K562 (cell line): ENCODE measurements around the gene PDE6G. TPM values are rescaled to one million over a fixed set of nuclear protein-coding genes. Genes with fewer than 3 reads are reported as not detected.

ENCODE experiments used
- CEBPB ChIP-seq: fragments of 450-650 bp; IDR thresholded peaks from 2 replicates; pipeline ENCODE4 v1.6.1; 2016; ENCODE audit warnings: missing genetic modification characterization, missing compliant biosample characterization
- DMBX1 ChIP-seq: fragments of 250-450 bp; sonication (Bioruptor Pico); IDR thresholded peaks from 2 replicates; pipeline ENCODE4 v1.8.0; 2022; ENCODE audit warnings: inconsistent platforms, mild to moderate bottlenecking, moderate library complexity, borderline replicate concordance
- GABPA ChIP-seq: fragments of 200-800 bp; sonication (Bioruptor generic); conservative IDR thresholded peaks from 2 replicates; pipeline ENCODE4 v1.6.1; 2016; ENCODE audit warnings: low read depth, missing genetic modification characterization, missing compliant biosample characterization
- GTF2A2 ChIP-seq: IDR thresholded peaks from 2 replicates; pipeline ENCODE4 v1.6.1; 2016; ENCODE audit warnings: mild to moderate bottlenecking, missing genetic modification characterization, missing compliant biosample characterization
- HOXB6 ChIP-seq: fragments of 250-450 bp; sonication (Bioruptor Pico); IDR thresholded peaks from 2 replicates; pipeline ENCODE4 v1.5.1; 2022; ENCODE audit warnings: mild to moderate bottlenecking, borderline replicate concordance
- IRF2 ChIP-seq: sonication (generic); formaldehyde crosslinking; IDR thresholded peaks from 2 replicates; pipeline ENCODE4 v1.8.1; 2022; ENCODE audit warnings: mild to moderate bottlenecking, missing genetic modification reagents
- MAZ ChIP-seq, 2 experiments: fragments of 450-650 bp in 1 of 2; sonication (generic) in 1 of 2; formaldehyde crosslinking; IDR thresholded peaks in 1 of 2; conservative IDR thresholded peaks in 1 of 2; 2 replicates each; pipeline versions ENCODE4 v1.4.0 to v1.5.0; 2020; ENCODE audit warnings: mild to moderate bottlenecking in 1 of 2, missing genetic modification reagents in 1 of 2
- MIER1 ChIP-seq: fragments of 450-650 bp; IDR thresholded peaks from 2 replicates; pipeline ENCODE4 v1.6.1; 2016; ENCODE audit warnings: antibody characterized with exemption, mild to moderate bottlenecking, low read depth
- NR2C1 ChIP-seq, 2 experiments: fragments of 450-650 bp; IDR thresholded peaks; 2 replicates each; pipeline ENCODE4 v1.6.1; 2017; ENCODE audit warnings: mild to moderate bottlenecking in 2 of 2, antibody characterized with exemption in 1 of 2, inconsistent platforms in 1 of 2, missing compliant biosample characterization in 1 of 2, missing genetic modification characterization in 1 of 2
- PHF20 ChIP-seq: fragments of 450-650 bp; IDR thresholded peaks from 2 replicates; pipeline ENCODE4 v1.6.1; 2018; ENCODE audit not compliant: partially characterized antibody
- SAFB2 ChIP-seq: fragments of 200-400 bp; formaldehyde crosslinking; IDR thresholded peaks from 2 replicates; pipeline ENCODE4 v1.6.1; 2018; ENCODE audit warnings: borderline replicate concordance, low read length, low read depth, moderate library complexity; ENCODE audit not compliant: severe bottlenecking
- ZBTB33 ChIP-seq: sonication (generic); formaldehyde crosslinking; IDR thresholded peaks from 2 replicates; pipeline ENCODE4 v1.8.1; 2023; ENCODE audit warnings: mild to moderate bottlenecking, missing genetic modification reagents
- ZC3H4 ChIP-seq: sonication (generic); formaldehyde crosslinking; IDR thresholded peaks from 2 replicates; pipeline ENCODE4 v1.9.0; 2021; ENCODE audit warnings: missing genetic modification reagents, borderline replicate concordance
- ZKSCAN8 ChIP-seq: fragments of 200-800 bp; sonication (Bioruptor generic); IDR thresholded peaks from 2 replicates; pipeline ENCODE4 v1.6.1; 2016; ENCODE audit warnings: missing genetic modification characterization, missing compliant biosample characterization
- ZNF24 ChIP-seq: fragments of 450-650 bp; IDR thresholded peaks from 2 replicates; pipeline ENCODE4 v1.6.1; 2016
- ZNF316 ChIP-seq: fragments of 450-650 bp; IDR thresholded peaks from 2 replicates; pipeline ENCODE4 v1.6.1; 2016
- ZNF347 ChIP-seq: fragments of 450-650 bp; formaldehyde crosslinking; IDR thresholded peaks from 2 replicates; pipeline ENCODE4 v1.4.0; 2020; ENCODE audit warnings: low read depth, mild to moderate bottlenecking, moderate library complexity
- ZNF695 ChIP-seq: fragments of 450-650 bp; formaldehyde crosslinking; IDR thresholded peaks from 2 replicates; pipeline ENCODE4 v1.4.0; 2020; ENCODE audit warnings: mild to moderate bottlenecking, moderate library complexity
- polyA plus RNA-seq, 8 experiments: library from polyadenylated mRNA; depleted of rRNA in 4 of 8; stranded (reverse) in 5 of 8; unstranded in 3 of 8; fragments of >200 nt; fragmentation: Nextera tagmentation in 2 of 8; fragmentation: Illumina TruSeq in 1 of 8; extraction: Ambion mirVana in 2 of 8; extraction: Trizol in 1 of 8; gene quantifications; 2 replicates each; pipeline versions ENCODE4 v1.2.1 to v1.2.3, GENCODE V29; 2011 to 2014; ENCODE audit warnings: inconsistent platforms in 1 of 8, missing spikeins in 1 of 8
- total RNA-seq, 7 experiments: library from RNA; depleted of rRNA in 6 of 7; stranded (reverse); fragments of >200 nt in 6 of 7; fragmentation: Illumina TruSeq in 2 of 7; extraction: Trizol in 2 of 7; gene quantifications; 2 replicates each; pipeline versions ENCODE4 v1.2.1 to v1.2.3, GENCODE V29; 2011 to 2021; ENCODE audit warnings: low replicate concordance in 1 of 7
- TF ChIP-seq, protein P1 (sequence below): fragments of 450-650 bp; formaldehyde crosslinking; IDR thresholded peaks from 2 replicates; pipeline ENCODE4 v1.4.0; 2022; ENCODE audit warnings: missing genetic modification characterization
- TF ChIP-seq, protein P2 (sequence below): fragments of 250-450 bp; sonication (Bioruptor Pico); IDR thresholded peaks from 2 replicates; pipeline ENCODE4 v1.5.0; 2020; ENCODE audit warnings: mild to moderate bottlenecking
- TF ChIP-seq, protein P3 (sequence below): fragments of 450-650 bp; IDR thresholded peaks from 2 replicates; pipeline ENCODE4 v1.6.1; 2017; ENCODE audit warnings: antibody characterized with exemption

PDE6G gene
- total and polyA plus RNA-seq, 9 of the 15 experiments (the other 6 are each of a cell fraction or from before 2014, with no cell fraction given) = 0.14 to 0.59 TPM; not detected in 7

GRCh38 chr17:81665205-81666091 is 9.1 kb upstream of the PDE6G start (continued):
- TF ChIP-seq ZKSCAN8 (peak; percentile 75; the same call in 1 of the 2 replicates), GABPA (tag) (no peak), GTF2A2 (peak; percentile 67; the same call in 1 of the 2 replicates), ZC3H4 (no peak), DMBX1 (peak; percentile 97), IRF2 (CRISPR knock-in tag) (no peak), ZNF347 (CRISPR knock-in tag) (0 out of 2 replicates have a peak, but pooled peaks have one; percentile 73), CEBPB (peak; percentile 69; the same call in 1 of the 2 replicates), SAFB2 (no peak), ZNF316 (no peak), NR2C1 (IDR thresholded peaks at IDR 0.05) (no peak), NR2C1 (tag; IDR thresholded peaks at IDR 0.05) (peak; percentile 90), PHF20 (no peak), ZNF24 (no peak), ZBTB33 (CRISPR knock-in tag) (0 out of 2 replicates have a peak, but pooled peaks have one; percentile 49), MAZ (CRISPR knock-in tag; conservative IDR thresholded peaks at IDR 0.05 in 1 of 2, IDR thresholded peaks at IDR 0.05 in 1 of 2) (peak in 1 of 2 experiments; percentile 63; a peak in 2 of 4 replicates), ZNF695 (CRISPR knock-in tag) (0 out of 2 replicates have a peak, but pooled peaks have one; percentile 51), HOXB6 (0 out of 2 replicates have a peak, but pooled peaks have one; percentile 11), MIER1 (no peak)
- TF ChIP-seq, protein P1, sequence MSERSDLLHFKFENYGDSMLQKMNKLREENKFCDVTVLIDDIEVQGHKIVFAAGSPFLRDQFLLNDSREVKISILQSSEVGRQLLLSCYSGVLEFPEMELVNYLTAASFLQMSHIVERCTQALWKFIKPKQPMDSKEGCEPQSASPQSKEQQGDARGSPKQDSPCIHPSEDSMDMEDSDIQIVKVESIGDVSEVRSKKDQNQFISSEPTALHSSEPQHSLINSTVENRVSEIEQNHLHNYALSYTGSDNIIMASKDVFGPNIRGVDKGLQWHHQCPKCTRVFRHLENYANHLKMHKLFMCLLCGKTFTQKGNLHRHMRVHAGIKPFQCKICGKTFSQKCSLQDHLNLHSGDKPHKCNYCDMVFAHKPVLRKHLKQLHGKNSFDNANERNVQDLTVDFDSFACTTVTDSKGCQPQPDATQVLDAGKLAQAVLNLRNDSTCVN = no peak
- TF ChIP-seq, protein P2, sequence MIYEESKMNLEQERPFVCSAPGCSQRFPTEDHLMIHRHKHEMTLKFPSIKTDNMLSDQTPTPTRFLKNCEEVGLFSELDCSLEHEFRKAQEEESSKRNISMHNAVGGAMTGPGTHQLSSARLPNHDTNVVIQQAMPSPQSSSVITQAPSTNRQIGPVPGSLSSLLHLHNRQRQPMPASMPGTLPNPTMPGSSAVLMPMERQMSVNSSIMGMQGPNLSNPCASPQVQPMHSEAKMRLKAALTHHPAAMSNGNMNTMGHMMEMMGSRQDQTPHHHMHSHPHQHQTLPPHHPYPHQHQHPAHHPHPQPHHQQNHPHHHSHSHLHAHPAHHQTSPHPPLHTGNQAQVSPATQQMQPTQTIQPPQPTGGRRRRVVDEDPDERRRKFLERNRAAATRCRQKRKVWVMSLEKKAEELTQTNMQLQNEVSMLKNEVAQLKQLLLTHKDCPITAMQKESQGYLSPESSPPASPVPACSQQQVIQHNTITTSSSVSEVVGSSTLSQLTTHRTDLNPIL = peak; percentile 41; the same call in 1 of the 2 replicates
- TF ChIP-seq, protein P3, sequence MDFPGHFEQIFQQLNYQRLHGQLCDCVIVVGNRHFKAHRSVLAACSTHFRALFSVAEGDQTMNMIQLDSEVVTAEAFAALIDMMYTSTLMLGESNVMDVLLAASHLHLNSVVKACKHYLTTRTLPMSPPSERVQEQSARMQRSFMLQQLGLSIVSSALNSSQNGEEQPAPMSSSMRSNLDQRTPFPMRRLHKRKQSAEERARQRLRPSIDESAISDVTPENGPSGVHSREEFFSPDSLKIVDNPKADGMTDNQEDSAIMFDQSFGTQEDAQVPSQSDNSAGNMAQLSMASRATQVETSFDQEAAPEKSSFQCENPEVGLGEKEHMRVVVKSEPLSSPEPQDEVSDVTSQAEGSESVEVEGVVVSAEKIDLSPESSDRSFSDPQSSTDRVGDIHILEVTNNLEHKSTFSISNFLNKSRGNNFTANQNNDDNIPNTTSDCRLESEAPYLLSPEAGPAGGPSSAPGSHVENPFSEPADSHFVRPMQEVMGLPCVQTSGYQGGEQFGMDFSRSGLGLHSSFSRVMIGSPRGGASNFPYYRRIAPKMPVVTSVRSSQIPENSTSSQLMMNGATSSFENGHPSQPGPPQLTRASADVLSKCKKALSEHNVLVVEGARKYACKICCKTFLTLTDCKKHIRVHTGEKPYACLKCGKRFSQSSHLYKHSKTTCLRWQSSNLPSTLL = no peak
